Hippocampal formation (tissue), 2 donors: Measurements from ENCODE around the gene LNX2.

Experiments used
- DNase-seq, 2 donors: peaks; one replicate each; lab custom pipeline; 2025; lab: John Stamatoyannopoulos, UW

The LNX2 gene

DNA sequence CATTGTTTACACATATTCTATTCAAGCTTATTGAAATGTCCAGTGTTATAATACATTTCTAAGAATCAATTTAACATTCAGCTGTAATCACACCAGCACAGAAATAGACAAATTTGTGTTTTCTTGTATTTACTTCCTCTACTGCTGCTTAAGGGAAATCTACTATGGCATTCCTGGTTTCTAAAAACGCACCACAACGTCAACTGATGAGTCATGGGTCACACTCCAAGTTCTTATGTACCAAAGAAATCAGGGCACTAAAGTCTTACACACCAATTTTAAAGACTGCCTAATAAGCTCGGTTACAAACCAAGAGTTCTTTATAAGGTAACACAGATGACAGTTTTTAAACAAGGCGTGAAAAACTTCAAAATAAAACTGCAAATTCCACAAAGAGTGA lies 13.2 kb downstream of the LNX2 start:
- no peak for DNase-seq

DNA sequence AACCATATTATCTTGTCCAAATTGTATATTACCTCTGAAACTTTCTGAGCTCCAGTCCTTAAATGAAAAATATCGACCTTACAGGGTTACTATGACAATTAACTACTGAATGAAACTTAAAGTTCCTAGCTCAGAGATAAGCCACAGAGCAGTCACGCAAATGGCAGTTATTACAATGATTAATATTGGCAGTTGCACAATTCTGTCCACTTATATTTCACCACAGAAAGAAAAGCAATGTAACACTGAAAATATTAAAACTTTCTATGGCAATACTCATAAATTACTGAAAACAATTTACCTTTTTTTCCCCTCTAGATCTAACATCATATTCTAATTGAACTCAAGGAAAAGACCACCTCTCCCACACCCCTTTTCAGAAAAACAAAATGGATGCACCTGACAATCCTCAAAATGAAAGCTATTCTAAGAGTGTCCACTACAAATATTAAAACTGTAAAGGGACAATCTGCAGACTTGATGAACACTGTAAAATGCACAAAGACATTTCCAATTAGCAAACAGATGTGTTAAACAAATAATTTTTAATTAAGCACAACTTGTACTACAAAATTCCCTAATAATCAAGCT lies 14.6 kb downstream of the LNX2 start:
- DNase-seq = no peak

- DNase-seq = no peak
Observed at GRCh38 chr13:27605099-27605498, 15.2 kb downstream of the LNX2 start.

DNA sequence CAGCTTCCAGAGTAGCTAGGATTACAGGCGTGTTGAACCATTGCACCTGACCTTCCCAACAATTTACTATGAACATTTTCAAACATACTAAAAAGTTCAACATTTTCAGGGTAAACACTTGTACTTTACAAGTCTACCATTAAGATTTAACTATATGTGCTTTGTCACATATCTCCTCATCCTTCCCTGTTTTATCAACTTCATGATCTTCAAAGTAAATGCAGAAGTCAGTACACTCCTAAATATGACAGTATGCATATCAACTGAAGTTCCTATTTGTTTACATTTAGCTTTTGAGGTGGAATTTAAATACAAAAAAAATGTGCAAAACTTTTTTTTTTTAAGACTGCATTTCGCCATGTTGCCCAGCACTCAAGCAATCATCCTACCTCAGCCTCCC lies 18.5 kb downstream of the LNX2 start:
- no peak for DNase-seq

DNA sequence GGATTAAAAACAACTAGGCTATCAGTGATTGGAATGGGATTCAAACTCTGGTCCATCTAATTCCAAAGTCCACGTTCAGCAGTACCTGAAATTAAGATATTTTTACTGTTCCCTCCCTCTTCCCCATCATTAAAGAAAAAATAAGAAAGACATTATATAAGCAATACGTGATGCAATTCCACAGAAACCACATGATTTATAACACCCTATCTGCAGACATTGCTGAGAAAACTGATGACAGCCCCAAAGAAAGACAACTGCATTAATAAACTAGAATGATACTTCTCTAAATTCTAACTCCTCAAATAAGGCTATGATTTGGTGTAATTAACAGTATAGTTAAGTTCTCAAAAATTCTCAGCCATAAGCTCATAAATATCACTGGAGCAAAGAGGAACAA lies 19.1 kb downstream of the LNX2 start:
- no peak for DNase-seq

GRCh38 chr13:27600711-27601110 lies 19.6 kb downstream of the LNX2 start:
- no peak for DNase-seq

GRCh38 chr13:27599845-27600553 lies 20.3 kb downstream of the LNX2 start:
- no peak for DNase-seq

- no peak for DNase-seq
Observed at GRCh38 chr13:27599096-27599495, 21.2 kb downstream of the LNX2 start.

- DNase-seq = no peak
Observed at GRCh38 chr13:27595055-27595811, 25.1 kb downstream of the LNX2 start.

GRCh38 chr13:27593267-27593666 lies 27.1 kb downstream of the LNX2 start:
- DNase-seq = no peak

GRCh38 chr13:27592865-27593264 lies 27.5 kb downstream of the LNX2 start:
- no peak for DNase-seq

DNA sequence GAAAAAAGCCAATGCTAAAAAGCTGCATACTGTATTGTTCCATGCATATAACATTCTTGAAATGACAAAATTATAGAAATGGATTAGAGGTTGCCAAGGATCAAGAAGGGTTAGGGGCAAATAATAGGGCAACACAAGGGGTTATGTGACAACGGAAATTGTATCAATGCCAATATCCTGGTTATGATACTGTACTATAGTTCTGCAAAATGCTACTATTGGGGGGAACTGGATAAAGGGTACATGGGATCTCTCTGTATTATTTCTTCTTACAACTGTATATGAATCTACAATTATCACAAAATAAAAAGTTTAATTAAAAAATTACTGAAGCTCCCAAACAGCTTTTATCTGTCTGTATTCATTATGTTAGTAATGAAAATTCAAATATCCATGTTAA lies 31.9 kb downstream of the LNX2 start:
- DNase-seq = no peak

GRCh38 chr13:27587095-27587746 lies 33.1 kb downstream of the LNX2 start:
- no peak for DNase-seq

DNA sequence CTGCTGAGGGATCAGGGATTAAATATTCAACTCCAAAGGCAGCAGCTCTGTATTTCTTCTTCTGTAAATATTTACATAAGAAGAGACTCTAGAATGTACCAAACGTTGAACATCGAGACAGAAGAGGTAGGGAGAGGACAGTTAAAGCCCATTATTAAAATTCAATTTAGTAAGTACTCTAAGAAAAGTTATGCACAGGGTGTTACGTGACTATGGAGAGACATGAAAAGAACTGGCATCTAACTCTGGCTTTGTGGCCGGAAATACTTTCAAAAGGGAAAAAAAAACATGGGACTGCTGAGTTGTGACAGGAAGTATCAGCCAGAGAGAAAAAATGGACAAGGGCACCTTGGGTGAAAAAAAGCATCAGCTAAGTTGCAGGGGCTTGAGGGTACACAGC lies 36.7 kb downstream of the LNX2 start:
- DNase-seq = no peak

DNA sequence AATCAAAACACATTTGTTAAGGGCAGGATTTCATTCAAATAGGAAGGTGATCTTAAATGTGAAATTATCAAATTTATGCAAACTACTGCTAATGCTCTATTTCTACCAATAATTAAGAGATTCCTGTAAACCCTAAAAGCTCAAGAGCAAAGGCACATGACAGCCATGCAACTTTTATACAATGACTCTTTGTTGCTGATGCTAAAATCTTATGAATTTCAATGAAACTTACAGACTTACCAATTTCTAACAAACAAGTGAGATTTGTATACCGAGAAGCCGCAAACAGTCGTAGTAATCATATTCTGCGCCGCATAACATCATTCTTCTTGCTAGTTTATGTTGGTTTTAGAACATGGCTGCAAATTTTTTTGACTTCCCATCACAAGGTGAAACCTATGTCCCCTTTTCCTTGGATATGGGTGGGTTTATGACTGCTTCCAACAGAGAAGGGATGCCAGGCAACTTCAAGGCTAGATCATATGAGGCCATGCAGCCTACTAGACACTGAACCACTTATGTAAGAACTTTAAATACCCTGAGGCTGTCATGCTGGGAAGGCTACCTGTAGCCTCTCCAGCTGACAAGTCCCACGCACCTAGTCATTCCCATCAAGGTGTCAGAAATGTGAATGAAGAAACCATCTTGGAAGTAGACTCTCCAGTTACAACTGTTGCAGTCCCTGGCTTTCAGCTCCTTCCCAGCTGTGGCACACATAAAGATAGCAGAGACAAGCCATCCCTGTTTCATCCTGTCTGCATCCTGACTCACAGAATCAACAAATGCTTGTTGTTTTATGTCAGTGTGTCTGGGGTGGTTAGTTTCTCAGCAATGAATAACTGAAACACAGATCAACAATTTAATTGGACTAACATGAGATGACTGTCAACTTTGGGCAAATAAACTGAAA lies 42.0 kb downstream of the LNX2 start:
- no peak for DNase-seq

GRCh38 chr13:27574661-27575060 lies 45.7 kb downstream of the LNX2 start:
- no peak for DNase-seq

DNA sequence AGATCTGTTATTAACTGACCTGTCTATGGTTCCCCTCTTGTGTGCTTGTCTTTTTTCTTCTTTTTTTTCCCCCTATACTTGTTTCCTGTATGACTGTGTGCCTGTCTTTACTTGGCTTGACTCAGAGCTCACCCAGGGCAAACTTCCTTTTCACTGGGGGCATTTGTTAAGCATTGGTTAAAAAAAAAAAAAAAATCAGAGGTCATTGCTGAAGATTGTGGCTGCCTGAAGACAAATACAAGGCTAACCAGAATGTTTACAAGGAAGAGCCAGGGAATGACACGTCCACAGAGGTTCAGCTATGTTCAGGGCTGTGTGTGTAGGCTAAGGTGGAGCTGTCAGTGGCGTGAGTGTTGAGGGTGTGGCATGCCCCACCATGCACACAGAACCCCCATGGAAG lies 47.1 kb downstream of the LNX2 start:
- DNase-seq = no peak

- DNase-seq = no peak
Observed at GRCh38 chr13:27572234-27572901, 48.0 kb downstream of the LNX2 start.

- DNase-seq = no peak
Observed at GRCh38 chr13:27570906-27571305, 49.4 kb downstream of the LNX2 start.

DNA sequence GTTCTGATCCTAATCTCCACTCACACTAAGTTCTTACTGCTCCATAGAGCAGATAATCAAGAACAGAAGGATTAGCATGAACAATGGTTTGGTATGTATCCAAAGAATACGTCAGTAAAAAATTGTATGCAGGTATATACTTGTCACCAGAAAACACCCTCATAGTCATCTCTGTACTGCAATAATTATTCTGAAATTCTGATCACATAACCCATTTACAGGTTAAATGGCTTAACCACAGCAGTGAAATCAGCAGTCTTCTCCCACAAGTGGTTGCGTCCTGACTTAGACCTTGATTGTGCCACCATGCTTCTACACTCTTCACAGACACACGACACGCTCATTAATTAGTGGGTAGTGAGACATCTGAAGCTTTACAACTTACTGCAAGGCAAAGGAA lies 50.9 kb downstream of the LNX2 start:
- DNase-seq = no peak

- DNase-seq = no peak
Observed at GRCh38 chr13:27565818-27566217, 54.5 kb downstream of the LNX2 start.
